Pulmonary artery endothelial cell (primary cell): Measurements from ENCODE around the gene KRTAP6-2. TPM values are rescaled to one million over a fixed set of nuclear protein-coding genes. Genes with fewer than 3 reads are reported as not detected.

Experiments used
- DNase-seq: peaks from one replicate; pipeline ENCODE4 v3.0.0-alpha.2; 2011; ENCODE audit warnings: low read depth, low spot score
- total RNA-seq: library from RNA; depleted of rRNA; stranded (reverse); fragments of >200 nt; gene quantifications from 2 replicates; pipeline ENCODE4 v1.2.3, GENCODE V29; 2014

Gene KRTAP6-2
- total RNA-seq, 1 donor from 2014 or later, result not detected

GRCh38 chr21:30577766-30578165 is 20.9 kb downstream of the KRTAP6-2 start:
- DNase-seq, result no peak

GRCh38 chr21:30567617-30568016 is 31.1 kb downstream of the KRTAP6-2 start:
- DNase-seq, result no peak

GRCh38 chr21:30563630-30564029 is 35.1 kb downstream of the KRTAP6-2 start:
- no peak for DNase-seq

- DNase-seq, result no peak
Measured at GRCh38 chr21:30563072-30563471, 35.6 kb downstream of the KRTAP6-2 start.

- DNase-seq, result no peak
Measured at GRCh38 chr21:30561957-30562356, 36.7 kb downstream of the KRTAP6-2 start.

- no peak for DNase-seq
Measured at GRCh38 chr21:30561264-30561895, 37.3 kb downstream of the KRTAP6-2 start, which contains the start of gene KRTAP19-7. TSS of gene KRTAP19-7 (minus strand) at chr21:30561314. CDS start at chr21:30561289, 25 bp downstream.

GRCh38 chr21:30555095-30555494 is 43.6 kb downstream of the KRTAP6-2 start:
- no peak for DNase-seq

- DNase-seq, result no peak
Measured at GRCh38 chr21:30552782-30553181, 45.9 kb downstream of the KRTAP6-2 start.

Other genes starting within 250 kb of the KRTAP6-2 start
- not detected in 2 replicates for gene KRTAP13-2, start 226.6 kb downstream of the KRTAP6-2 start, total RNA-seq
- not detected in 2 replicates for gene KRTAP13-1, start 202.9 kb downstream of the KRTAP6-2 start, total RNA-seq
- gene KRTAP13-3, start 173.0 kb downstream of the KRTAP6-2 start, total RNA-seq, result not detected in 2 replicates
- not detected in 2 replicates for gene KRTAP13-4, start 168.7 kb downstream of the KRTAP6-2 start, total RNA-seq
- not detected in 2 replicates for gene KRTAP15-1, start 158.6 kb downstream of the KRTAP6-2 start, total RNA-seq
- gene KRTAP19-1, start 118.5 kb downstream of the KRTAP6-2 start, total RNA-seq, result not detected in 2 replicates
- not detected in 2 replicates for gene KRTAP19-2, start 111.5 kb downstream of the KRTAP6-2 start, total RNA-seq
- not detected in 2 replicates for gene KRTAP19-3, start 106.9 kb downstream of the KRTAP6-2 start, total RNA-seq
- gene KRTAP19-4, start 101.7 kb downstream of the KRTAP6-2 start, total RNA-seq, result not detected in 2 replicates
- not detected in 2 replicates for gene KRTAP19-5, start 96.8 kb downstream of the KRTAP6-2 start, total RNA-seq
- gene KRTAP19-6, start 57.0 kb downstream of the KRTAP6-2 start, total RNA-seq, result not detected in 2 replicates
- gene KRTAP19-7, start 37.6 kb downstream of the KRTAP6-2 start, total RNA-seq, result not detected in 2 replicates
- gene KRTAP22-2, start 8.5 kb downstream of the KRTAP6-2 start, total RNA-seq, result not detected in 2 replicates
- not detected in 2 replicates for gene KRTAP6-3, start 6.5 kb downstream of the KRTAP6-2 start, total RNA-seq
- gene KRTAP22-1, start 2.2 kb upstream of the KRTAP6-2 start, total RNA-seq, result not detected in 2 replicates
- gene KRTAP6-1, start 15.0 kb upstream of the KRTAP6-2 start, total RNA-seq, result not detected in 2 replicates
- not detected in 2 replicates for gene KRTAP20-1, start 17.5 kb upstream of the KRTAP6-2 start, total RNA-seq
- gene KRTAP20-4, start 21.7 kb upstream of the KRTAP6-2 start, total RNA-seq, result not detected in 2 replicates
- gene KRTAP20-2, start 36.3 kb upstream of the KRTAP6-2 start, total RNA-seq, result not detected in 2 replicates
- gene KRTAP20-3, start 44.0 kb upstream of the KRTAP6-2 start, total RNA-seq, result not detected in 2 replicates
- gene KRTAP21-3, start 119.9 kb upstream of the KRTAP6-2 start, total RNA-seq, result not detected in 2 replicates
- not detected in 2 replicates for gene KRTAP21-2, start 148.4 kb upstream of the KRTAP6-2 start, total RNA-seq
- not detected in 2 replicates for gene KRTAP21-1, start 156.5 kb upstream of the KRTAP6-2 start, total RNA-seq
- gene KRTAP8-1, start 214.4 kb upstream of the KRTAP6-2 start, total RNA-seq, result not detected in 2 replicates
- not detected in 2 replicates for gene KRTAP7-1, start 230.9 kb upstream of the KRTAP6-2 start, total RNA-seq